Smooth muscle cell of trachea (primary cell): ENCODE data around the gene MCOLN3. TPM values are rescaled to one million over a fixed set of nuclear protein-coding genes. Genes with fewer than 3 reads are reported as not detected.

Experiments
- total RNA-seq: library from RNA; depleted of rRNA; stranded (reverse); fragments of >200 nt; gene quantifications from 2 replicates; pipeline ENCODE4 v1.2.1, GENCODE V29; 2014

Gene MCOLN3, protein sequence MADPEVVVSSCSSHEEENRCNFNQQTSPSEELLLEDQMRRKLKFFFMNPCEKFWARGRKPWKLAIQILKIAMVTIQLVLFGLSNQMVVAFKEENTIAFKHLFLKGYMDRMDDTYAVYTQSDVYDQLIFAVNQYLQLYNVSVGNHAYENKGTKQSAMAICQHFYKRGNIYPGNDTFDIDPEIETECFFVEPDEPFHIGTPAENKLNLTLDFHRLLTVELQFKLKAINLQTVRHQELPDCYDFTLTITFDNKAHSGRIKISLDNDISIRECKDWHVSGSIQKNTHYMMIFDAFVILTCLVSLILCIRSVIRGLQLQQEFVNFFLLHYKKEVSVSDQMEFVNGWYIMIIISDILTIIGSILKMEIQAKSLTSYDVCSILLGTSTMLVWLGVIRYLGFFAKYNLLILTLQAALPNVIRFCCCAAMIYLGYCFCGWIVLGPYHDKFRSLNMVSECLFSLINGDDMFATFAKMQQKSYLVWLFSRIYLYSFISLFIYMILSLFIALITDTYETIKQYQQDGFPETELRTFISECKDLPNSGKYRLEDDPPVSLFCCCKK
- 5.8 and 6.1 TPM in 2 replicates for total RNA-seq

GRCh38 chr1:85048296-85049064, at the start of gene MCOLN3:
Gene MCOLN3 (minus strand): TSS chr1:85048500. CDS start chr1:85045360, 3,140 bp downstream.

DNA sequence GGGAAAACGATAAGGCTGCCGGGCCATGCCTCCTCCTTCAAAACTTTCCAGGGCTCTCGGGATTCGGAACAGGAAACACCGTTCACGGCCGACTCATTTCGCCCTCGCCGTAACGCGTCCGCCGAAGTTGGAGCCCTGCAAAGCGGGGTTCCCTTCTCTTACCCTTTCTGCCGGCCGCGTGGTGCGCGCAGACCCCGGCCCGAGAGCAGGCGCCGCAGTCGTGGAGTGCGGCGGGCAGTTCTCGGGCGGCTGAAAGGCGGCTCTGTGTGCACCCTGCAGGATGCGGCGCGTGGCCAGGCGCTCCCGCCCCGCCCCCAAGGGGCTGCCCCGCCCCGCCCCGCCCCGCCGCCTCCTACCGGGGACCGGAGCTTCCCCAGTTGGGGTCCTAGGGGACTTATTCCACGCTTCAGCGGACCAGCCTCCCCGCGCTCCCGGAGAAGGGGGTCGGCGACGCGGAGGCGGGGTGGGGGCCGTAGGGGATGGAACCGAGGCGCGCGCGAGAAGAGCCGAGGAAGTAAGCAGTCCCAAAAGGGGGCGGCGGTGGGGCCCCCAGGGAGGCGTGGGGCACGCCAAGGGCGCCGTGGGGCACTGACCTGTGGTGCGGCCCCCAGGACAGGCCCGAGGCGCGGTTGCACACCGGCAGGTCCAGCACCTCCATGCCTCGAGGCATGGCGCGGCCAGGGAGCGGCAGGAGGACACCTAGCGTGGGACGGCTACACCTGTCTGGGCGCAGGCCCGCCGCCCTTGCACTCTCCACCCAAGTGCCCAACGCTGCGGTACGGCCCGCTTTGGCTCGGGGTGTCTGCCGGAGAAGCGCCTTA, 51.2 kb downstream of the MCOLN3 start, which contains the start of gene MCOLN2:
MCOLN2 (minus strand) TSS at position 268 of the 821 bp plus-strand sequence; CDS start at position 27, 241 bp downstream.

Other genes starting within 250 kb of the MCOLN3 start
- gene LPAR3, start 155.3 kb downstream of the MCOLN3 start, total RNA-seq = 24.0 and 33.5 TPM in 2 replicates
- gene MCOLN2, start 51.4 kb downstream of the MCOLN3 start, total RNA-seq = 3.5 and 3.6 TPM in 2 replicates
- 4.9 and 5.6 TPM in 2 replicates for gene SYDE2, start 152.5 kb upstream of the MCOLN3 start, total RNA-seq
- 11.3 and 15.5 TPM in 2 replicates for gene C1orf52, start 211.2 kb upstream of the MCOLN3 start, total RNA-seq
- 19.5 and 27.2 TPM in 2 replicates for gene BCL10, start 228.1 kb upstream of the MCOLN3 start, total RNA-seq